Stomach (tissue), 4 donors: Measurements from ENCODE around the gene CHD5.

Experiments used
- POLR2A ChIP-seq, 4 donors: fragments of 450-650 bp; IDR thresholded peaks; one replicate each; pipeline ENCODE4 v1.6.1; 2016; ENCODE audit warnings: antibody characterized with exemption in 4 of 4, control low read depth in 2 of 4, mild to moderate bottlenecking in 1 of 4, moderate library complexity in 1 of 4
- POLR2AphosphoS5 ChIP-seq, 3 donors: sonication (generic); formaldehyde crosslinking; IDR thresholded peaks; one replicate each; pipeline ENCODE4 v1.6.1; 2016; ENCODE audit warnings: antibody characterized with exemption in 3 of 3
- TF ChIP-seq, protein P1 (sequence below), 7 experiments: fragments of 450-650 bp in 4 of 7; fragments of 200-600 bp in 3 of 7; sonication (generic) in 3 of 7; IDR thresholded peaks; one replicate each; pipeline ENCODE4 v1.5.1; 2016 to 2019; ENCODE audit warnings: antibody characterized with exemption in 7 of 7, control low read depth in 2 of 7, mild to moderate bottlenecking in 1 of 7

GRCh38 chr1:6225651-6226050, 45.5 kb upstream of the CHD5 start:
- TF ChIP-seq, protein P1, sequence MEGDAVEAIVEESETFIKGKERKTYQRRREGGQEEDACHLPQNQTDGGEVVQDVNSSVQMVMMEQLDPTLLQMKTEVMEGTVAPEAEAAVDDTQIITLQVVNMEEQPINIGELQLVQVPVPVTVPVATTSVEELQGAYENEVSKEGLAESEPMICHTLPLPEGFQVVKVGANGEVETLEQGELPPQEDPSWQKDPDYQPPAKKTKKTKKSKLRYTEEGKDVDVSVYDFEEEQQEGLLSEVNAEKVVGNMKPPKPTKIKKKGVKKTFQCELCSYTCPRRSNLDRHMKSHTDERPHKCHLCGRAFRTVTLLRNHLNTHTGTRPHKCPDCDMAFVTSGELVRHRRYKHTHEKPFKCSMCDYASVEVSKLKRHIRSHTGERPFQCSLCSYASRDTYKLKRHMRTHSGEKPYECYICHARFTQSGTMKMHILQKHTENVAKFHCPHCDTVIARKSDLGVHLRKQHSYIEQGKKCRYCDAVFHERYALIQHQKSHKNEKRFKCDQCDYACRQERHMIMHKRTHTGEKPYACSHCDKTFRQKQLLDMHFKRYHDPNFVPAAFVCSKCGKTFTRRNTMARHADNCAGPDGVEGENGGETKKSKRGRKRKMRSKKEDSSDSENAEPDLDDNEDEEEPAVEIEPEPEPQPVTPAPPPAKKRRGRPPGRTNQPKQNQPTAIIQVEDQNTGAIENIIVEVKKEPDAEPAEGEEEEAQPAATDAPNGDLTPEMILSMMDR (IDR thresholded peaks at IDR 0.05): no peak
- TF ChIP-seq POLR2AphosphoS5 (IDR thresholded peaks at IDR 0.05): no peak
- TF ChIP-seq POLR2A (IDR thresholded peaks at IDR 0.05): no peak
